HG03103 (cell line): ENCODE data around the gene GDPD5.

ENCODE experiments used
- ATAC-seq: cut with Tn5 transposase; IDR thresholded peaks from one replicate; pipeline ENCODE4 v1.9.1; 2021; ENCODE audit warnings: low read depth; ENCODE audit not compliant: unreplicated experiment

Gene GDPD5

GRCh38 chr11:75450826-75451821 is 74.6 kb downstream of the GDPD5 start:
- no peak for ATAC-seq

- ATAC-seq, result no peak
These were observed 75.5 kb downstream of the GDPD5 start for GRCh38 chr11:75450236-75450635.

- ATAC-seq, result no peak
These were observed 76.0 kb downstream of the GDPD5 start for GRCh38 chr11:75449776-75450175.

GRCh38 chr11:75449271-75449670 is 76.5 kb downstream of the GDPD5 start:
- ATAC-seq, result no peak

DNA sequence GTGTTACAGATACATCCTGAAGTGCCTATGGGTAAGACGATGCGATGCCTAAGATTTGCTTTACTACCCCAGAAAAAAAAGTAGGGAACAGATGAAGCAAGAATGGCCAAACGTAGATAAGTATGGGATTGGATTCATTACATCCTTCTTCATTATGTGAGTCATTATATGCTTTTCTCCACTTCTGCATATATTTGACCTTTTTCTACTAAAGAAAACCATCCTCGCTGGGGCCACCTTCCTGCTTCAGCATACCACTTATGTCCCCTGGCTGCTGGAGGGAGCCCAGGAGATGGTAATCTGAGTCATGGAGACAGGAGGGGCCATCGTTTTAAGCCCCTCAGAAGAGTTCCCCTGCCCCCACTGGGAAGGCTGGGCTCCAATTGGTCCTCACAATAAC is 78.3 kb downstream of the GDPD5 start:
- no peak for ATAC-seq

- no peak for ATAC-seq
These were observed 80.3 kb downstream of the GDPD5 start for GRCh38 chr11:75445315-75445953.

DNA sequence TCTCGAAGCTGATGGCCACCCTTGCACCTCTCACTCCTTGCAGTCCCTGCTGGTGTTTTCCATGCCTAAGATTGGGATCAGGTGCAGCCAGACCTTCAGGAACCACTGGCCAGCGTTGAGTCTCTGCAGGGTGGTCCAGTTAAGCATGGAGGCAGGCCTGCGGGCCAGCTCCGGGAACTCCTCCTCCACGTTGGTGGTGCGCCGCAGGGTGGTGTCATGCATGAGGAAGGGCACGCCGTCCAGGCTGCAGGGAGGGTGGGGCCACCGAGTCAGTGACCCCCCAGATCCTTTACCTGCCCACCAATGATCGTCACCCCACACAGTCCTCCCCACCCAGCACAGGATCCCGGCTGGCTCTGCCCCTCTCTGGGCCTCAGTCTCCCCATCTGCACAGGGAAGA is 82.7 kb downstream of the GDPD5 start:
- no peak for ATAC-seq

DNA sequence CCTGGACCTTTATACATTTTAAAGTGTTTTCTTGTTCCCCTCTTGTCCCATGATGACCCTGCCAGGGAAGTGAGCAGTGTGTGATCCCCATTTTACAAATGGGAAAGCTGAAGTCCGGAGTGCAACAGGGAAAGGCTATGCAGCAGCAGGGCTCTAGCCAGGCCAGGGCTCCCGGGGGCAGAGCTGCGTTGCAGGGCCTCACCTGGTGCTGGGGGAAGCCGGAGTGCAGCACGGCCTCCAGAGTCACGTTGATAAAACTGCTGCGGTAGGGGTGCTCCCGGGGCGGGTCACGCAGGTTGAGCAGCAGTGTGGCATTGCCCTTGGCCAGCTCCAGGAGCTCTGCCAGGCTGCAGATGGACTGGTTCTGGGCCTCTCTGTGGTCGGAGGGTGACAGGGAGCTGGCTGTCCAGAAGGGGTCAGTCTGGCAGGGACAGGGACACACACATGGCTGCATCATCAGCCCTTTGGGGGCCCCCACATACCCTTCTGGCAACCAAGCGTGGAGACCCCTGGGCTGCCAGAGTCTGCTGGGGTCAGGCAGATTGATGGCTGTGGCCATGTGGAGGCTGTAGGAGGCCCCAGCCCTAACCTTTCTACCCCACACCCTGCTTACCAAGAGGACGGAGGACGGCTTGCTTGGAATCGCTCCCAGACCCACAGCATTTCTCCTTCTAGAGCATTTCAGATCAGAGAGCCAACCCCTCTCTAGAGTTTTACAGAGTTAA is 83.4 kb downstream of the GDPD5 start:
- no peak for ATAC-seq

GRCh38 chr11:75441804-75442132 is 84.0 kb downstream of the GDPD5 start:
- no peak for ATAC-seq

DNA sequence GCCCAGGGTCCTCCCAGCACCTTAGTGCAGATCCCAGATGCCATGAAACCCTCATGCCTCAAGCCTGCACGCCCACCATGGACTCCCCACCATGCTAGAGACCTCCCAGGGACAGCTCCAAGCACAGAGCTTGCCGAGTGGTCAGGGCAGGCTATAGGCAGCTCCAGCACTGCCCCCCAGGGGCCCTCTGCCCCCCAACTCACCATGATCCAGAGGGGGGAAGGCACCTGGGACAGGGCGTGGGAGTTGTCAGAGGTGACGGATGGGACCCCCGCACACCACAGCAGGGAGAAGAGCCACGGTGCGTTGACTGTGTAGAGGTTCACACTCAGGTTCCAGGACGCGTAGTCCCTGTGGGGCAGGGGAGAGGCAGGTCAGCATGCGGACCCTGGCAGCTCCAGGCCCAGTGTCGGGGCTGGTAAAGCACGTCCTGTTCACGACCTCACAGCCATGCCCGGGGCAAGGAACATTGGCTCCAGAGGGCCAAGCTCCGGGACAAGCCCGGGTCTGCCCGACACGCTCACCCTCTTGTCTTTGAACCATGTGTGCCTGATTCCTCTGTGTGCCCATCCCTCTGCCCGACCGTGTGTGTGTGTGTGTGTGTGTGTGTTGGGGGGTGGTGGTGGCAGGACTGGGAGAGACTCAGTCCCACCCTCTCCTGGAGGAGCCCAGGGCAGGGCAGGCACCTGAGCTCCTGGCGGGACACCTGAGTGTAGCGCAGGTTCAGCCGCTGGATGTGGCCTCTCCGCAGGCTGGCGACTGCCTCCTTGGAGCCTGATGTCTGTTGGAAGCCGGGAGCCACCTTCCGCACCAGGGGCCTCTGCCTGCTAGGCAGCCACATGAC is 84.6 kb downstream of the GDPD5 start:
- no peak for ATAC-seq

DNA sequence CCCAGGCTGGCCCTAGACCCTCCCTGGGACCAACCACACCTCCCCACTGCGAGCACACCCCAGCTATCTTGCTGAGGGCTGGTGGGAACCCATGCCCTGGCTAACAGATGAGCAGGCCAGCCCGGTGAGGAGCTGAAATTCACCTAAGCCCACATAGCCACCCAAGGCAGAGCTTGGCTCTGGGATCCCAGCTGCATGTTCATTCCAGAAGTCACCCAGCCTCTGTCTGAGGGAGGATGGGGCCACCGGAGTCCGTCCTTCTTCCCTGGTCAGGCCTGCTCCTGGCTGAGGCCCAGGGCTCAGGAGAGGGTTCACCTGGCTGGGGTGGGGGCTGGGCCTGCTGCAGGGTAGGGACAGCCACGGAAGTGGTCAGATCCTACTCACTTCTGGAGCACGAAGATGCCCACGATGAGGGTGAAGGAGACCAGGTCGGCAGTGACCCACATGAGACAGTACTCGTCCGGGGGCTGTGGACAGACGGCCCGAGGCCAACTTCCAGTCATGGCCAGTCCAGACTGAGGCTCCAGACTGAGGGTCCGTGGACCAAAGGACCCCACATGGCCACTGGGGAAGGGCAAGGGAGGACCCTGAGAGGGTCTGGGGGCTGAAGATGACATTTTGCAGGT is 86.1 kb downstream of the GDPD5 start:
- no peak for ATAC-seq

GRCh38 chr11:75439026-75439425 is 86.7 kb downstream of the GDPD5 start:
- no peak for ATAC-seq

GRCh38 chr11:75437966-75438659 is 87.6 kb downstream of the GDPD5 start:
- ATAC-seq, result no peak

- no peak for ATAC-seq
These were observed 88.9 kb downstream of the GDPD5 start for GRCh38 chr11:75436806-75437205.

DNA sequence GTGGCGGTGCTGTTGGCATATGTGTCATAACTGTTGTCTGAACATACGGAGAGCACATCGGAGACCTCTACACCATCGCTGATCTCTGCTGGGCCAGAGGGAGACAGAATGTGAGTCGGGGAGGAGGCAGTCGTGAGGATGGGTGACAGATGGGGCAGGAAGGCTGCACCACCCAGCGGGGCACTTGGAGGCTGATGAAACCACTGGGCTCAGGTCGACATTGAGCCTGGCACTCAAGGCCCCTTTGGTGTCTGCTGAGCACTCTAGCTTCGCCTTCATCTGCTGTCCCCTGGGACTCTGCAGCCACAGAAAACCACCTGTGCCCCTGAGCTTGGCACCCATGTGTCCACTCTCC is 90.2 kb downstream of the GDPD5 start:
- no peak for ATAC-seq

- ATAC-seq, result no peak
These were observed 90.7 kb downstream of the GDPD5 start for GRCh38 chr11:75434886-75435570.

DNA sequence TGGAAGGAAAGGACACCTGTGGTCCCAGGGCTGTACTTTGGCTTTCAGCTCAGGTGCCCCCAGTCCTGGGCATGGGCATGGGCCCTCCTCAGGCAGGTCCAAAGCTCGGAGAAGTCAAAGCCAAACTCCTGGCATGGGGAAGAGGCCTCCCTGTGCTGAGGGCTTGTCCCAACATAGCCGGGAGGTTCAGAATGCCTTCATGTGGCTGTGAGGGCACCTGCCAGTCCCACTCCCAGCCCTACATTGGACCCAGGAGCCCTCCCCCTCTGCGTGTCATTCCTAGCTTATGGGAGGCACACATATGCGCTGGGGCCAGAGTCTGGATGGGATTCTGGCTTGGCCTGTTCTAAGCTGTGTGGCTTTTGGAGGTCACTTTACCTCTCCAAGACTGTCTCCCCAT is 91.7 kb downstream of the GDPD5 start:
- ATAC-seq, result no peak

- ATAC-seq, result no peak
These were observed 92.3 kb downstream of the GDPD5 start for GRCh38 chr11:75433443-75433842.

GRCh38 chr11:75432911-75433321 is 92.8 kb downstream of the GDPD5 start, which contains the start of gene KLHL35:
KLHL35 (minus strand) TSS chr11:75433203; CDS start chr11:75430629, 2,574 bp downstream.
- ATAC-seq, result no peak
